ENCODE data around the gene TELO2. TPM values are rescaled to one million over a fixed set of nuclear protein-coding genes. Genes with fewer than 3 reads are reported as not detected.
"Not testable (repeated sequence)": the region's sequence is repeated elsewhere in the genome, so short reads cannot be mapped to it uniquely, and the experiment has no call there.

Gene TELO2
- total RNA-seq, 1 donor from 2014 or later = 36.4 TPM

DNA sequence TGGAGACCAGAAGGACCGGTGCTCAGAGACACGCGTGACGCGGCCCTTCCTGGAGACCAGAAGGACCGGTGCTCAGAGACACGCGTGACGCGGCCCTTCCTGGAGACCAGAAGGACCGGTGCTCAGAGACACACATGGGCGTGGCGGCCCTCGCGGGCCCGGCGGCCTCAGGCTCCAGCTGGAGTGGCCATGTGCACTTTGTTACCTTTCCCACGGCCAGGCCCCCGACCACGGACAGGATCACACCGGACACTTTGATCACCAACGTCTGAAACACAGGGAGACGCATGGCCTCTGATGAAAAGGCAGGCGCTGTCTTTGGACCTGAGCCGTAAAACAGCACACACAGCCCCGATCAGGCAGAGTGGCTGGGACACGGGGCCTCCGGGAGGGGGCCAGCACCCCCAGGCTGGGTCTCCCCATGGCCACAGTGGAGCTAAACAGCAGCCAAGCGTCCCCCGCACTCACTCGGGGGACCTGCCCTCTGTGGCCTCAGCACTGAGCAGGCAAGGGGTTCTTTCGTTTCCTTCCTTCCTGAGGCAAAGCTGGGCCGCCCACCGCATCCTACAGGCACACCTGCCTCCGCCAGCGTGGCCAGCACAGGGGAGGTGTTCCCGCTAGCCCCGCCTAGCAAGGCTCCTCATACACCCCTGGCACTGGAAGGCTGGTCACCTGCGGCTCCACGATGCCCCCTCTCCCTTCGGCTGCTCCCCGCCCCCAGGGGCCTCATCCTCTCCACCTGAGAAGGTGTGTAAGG, 35.5 kb upstream of the TELO2 start:
- no peak for DNase-seq (ENCODE audit: low spot score)
- no peak for ATAC-seq

DNA sequence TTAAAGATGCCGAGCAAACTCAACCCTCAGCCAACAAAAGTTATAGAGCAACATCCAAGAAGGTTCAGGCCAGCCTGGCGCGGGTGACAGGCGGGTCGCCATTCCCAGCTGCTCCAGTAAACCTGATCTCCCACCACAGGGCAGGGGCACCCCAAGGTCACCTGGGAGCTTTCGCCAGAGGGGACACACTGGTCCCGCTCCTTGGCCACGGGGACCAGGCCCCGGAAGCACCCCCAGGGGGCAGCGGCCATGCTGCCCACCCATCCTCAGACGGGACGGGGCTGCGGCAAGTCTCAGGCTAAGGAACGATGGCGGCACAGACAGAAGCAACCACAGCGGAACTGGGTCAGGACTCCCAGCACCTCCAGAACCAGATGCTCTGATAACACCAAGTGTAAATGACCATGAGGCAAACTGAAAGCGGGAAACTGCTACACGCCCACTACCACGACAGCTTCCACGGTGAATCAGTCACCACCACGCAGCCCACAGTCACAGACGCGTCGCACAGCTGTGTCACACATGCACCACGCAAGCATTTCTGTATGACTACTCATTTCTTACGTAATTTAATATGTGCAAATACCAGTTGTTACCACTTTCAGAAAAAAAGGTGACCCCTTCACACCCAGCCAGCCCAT, 34.7 kb upstream of the TELO2 start:
- no peak for ATAC-seq
- no peak for DNase-seq (ENCODE audit: low spot score)

DNA sequence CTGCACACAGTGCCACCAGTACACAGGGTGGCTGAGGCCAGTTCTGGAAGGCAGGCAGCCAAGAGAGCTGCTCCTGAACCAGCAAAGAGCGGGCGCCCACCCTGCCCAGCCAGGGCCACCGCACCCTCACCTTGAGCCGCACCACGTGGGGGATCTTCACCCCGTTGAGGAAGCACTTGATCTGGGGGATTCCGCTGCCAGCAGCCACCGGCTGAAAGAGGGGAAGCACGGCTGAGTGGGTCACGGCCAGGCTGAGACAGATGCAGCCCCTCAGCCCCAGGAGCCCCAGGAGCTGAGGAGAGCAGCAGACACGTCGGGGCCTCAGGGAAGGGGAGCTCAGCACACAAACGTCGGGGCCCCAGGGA, 34.2 kb upstream of the TELO2 start:
- ATAC-seq = no peak
- DNase-seq (ENCODE audit: low spot score) = no peak

DNA sequence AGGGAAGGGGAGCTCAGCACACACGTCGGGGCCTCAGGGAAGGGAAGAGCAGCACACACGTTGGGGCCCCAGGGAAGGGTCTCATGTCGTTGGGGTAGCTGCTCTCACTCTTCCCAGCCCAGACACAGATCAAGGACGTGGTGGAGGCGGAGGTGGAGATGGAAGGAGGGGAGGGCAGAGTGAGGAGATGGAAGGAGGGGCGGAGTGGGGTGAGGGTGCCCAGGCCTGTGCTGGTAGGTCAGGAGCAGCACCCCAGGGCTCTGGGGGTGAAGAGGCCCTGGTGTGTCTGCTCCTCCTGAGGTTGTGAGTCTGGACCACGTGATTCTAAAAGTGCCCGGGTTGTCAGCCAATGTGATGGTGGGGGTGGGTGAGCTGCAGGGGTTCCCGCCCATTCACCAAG, 33.2 kb upstream of the TELO2 start:
- ATAC-seq = no peak
- DNase-seq (ENCODE audit: low spot score) = no peak

DNA sequence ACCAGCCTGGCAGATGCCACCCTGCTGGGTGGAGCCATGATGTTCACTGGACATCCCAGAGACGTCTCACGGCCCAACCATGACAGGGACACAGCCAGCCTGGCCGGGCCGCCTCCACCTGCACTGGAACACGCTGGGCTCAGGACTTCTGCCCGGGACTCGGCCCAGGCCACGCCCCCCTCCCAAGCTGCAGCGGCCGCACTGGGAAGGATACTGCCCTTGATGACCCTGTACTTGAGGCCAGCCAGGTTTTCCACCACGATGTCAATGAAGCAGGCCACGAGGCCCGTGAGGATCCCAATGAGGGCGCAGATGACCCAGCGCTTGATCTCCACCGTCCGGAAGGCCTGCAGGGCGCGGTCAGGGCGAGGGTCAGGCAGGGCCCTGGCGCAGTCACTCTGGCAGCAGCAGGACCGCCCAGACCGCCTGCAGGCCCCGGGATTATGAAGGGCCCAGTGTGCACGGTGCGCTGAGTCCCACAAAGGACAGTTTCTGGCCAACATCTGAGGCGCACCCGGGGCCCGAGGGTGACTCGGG, 32.5 kb upstream of the TELO2 start:
- DNase-seq (ENCODE audit: low spot score) (no peak), ATAC-seq (no peak)

DNA sequence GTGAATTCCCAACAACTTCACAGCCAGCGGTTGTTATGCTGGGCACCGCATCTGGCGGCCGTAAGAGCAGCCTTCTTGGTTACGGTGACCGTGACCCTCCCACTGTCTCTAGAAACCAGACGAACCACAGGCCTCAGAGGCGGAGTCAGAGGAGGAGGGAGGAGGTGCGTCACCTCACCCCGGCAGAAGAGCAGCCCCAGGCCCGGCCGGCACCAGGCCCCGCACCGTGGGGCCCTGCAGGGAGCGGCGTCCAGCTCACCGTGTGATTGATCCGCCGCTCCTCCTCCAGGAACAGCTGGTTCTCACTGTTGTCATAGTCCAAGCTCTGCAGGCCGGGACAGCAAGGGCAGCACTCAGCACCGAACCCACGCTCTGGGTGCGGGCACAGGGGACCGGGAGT, 32.0 kb upstream of the TELO2 start:
- DNase-seq (ENCODE audit: low spot score) (no peak), ATAC-seq (no peak)

DNA sequence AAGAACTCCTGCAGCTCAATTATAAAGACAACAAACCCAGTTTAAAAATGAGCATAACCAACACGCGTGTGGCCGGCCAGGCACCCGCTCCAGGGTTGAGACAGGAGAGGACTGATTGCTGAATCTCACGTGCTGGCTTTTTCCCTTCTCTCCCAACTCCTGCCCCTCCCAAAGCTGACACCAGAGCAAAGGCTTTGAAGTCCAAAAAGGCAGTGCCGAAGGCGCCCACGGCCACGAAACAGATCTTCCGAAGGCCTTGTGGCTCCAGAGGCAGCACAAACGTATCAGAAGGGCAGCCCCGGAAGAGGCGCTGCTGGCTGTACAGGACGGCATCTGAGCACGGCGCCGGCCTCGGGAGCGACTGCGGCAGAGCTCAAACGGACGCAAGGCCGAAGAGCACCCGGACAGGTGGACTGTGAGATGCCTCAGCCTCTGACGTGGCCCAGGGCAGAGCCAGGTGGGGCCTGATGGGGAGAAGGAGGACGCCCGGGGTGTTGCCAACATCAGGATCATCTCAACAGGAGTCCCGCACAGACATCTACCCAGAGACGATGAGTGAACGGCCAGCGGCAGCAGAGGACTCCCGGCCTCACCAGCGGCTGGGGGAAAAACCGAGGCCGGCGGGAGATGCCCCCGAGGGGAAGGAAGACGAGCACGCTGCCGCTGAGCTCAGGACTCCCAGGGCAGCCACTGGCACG, 28.8 kb upstream of the TELO2 start:
- ATAC-seq = no peak
- no peak for DNase-seq (ENCODE audit: low spot score)

DNA sequence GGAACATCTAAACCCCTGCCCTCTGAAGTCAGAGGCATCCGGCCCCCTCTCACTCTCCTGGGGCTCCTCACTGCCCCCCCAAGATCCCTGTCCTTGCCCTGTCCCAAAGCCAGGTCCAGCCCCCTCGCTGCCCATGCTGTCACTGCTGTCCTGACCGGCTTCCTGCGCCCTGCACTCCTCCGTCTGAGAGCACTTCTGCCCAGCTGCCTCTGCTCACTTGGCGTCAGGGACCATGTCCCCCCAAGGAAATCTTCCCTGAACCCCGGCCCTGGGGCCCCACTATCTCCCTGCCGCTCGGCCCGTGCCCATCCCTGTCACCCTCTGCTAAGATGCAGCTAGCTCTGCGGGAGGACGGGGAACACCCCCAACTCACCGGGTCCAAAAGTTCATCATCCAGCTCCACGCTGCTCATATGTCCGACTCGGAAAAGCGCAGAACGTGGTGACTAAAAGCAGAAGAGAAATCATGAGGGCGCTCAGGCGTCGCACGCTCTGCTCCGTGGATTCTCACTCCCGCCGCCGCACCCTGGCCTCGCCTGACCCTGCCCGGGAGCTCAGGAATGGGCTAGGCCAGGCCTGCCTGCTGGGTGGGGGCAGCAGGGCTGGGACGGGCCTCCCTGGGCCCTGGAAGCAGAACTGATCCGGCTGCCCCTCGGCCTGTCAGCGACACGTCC, 28.1 kb upstream of the TELO2 start:
- ATAC-seq (no peak), DNase-seq (ENCODE audit: low spot score) (no peak)

DNA sequence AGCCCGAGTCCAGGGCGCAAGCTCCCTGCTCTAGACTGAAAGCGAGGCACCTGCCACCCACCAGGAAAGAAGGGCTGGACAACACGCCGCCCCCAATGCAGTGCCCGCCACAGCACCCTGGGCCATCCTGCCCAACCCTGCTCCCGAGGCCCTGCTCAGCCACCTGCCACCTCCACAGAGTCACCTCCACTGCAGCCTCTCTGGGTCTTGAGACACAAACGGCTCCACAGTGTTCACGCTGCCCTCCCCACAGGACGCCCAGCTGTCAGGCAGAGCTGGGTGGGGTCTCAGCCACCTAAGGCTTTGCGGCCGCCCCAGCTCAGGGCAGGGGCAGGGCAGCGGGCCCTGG, 27.6 kb upstream of the TELO2 start:
- no peak for ATAC-seq
- DNase-seq (ENCODE audit: low spot score) = no peak

DNA sequence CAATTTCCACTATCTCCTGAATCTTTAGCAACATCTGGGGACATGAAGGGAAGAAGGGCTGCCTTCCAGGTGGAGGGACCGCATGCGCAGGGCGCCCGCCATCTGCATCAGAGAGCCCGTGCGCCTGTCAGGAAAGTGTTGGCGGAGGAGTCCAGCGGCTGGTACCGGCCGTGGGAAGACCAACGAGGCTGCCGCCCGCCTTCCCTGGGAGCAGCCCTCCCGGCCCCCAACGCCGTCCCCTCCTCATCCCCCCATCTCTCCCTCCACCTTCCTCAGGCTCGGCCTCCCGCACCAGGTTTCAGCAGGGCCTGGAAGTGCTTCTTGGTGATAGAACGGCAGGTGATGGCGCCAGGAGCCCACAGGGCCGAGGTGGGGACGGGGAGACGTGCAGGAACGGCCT, 27.1 kb upstream of the TELO2 start:
- no peak for DNase-seq (ENCODE audit: low spot score)

DNA sequence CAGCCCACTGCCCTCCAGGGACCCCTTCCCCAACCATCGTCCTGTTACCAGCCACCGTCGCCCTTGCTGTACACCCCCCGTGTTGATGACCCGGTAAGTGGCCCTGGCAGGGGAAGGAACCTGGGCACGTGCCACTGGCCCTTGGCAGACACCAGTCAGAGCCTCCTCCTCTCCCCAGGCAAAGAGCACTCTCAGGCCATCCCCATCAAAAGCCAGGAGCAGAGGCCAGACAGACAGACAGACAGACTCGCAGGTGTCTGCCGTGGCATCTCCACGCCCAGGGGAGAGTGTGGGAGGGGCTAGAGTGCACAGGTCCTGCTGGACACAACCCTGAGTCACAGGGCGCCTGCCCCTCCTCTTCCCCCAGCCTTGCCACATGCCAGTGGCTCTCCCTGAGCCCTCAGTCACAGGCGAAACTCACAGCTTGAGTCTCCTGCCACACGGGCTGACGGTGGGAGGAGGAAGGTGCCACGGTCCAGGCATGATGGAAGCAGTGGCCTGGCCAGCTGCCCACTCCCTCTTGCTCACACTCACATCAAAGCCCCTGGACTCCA, 26.1 kb upstream of the TELO2 start:
- DNase-seq (ENCODE audit: low spot score) = no peak
- ATAC-seq = peak; percentile 74

More for the DNA sequence above, 27.1 kb upstream of the TELO2 start:
- no peak for ATAC-seq

DNA sequence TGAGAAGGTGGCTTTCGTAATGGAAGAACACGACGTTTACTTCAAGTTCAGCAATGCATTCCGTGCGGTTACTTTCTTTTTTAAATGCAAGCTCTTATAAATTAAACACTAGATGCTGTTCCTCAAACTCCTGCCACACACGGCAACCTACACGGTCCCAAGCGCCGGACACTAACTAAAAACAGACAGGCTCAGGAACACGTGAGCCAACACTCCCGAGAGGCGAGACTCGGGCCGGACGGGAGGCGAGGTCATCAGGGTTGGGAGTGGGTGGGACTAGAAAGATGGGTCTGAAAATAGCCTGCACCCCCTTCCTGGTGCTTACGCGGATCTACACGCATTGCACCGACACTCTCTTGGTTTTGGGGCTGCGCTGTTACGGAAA, 24.7 kb upstream of the TELO2 start:
- DNase-seq (ENCODE audit: low spot score) (no peak), ATAC-seq (no peak)

DNA sequence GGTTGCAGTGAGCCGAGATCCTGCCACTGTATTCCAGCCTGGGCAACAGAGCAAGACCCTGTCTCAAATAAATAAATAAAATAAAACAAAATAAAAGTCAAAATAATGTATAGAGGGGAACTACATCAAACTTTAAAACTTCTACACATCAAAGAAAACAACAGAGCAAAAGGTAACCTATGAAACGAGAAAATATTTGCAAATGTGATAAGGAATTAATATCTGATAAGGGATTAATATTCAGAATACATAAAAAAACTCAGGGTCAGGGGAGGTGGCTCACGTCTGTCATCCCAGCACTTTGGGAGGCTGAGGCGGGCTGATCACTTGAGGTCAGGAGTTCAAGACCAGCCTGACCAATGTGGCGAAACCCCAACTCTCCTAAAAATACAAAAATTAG, 24.0 kb upstream of the TELO2 start:
- not testable (repeated sequence) for ATAC-seq; DNase-seq (ENCODE audit: low spot score)

DNA sequence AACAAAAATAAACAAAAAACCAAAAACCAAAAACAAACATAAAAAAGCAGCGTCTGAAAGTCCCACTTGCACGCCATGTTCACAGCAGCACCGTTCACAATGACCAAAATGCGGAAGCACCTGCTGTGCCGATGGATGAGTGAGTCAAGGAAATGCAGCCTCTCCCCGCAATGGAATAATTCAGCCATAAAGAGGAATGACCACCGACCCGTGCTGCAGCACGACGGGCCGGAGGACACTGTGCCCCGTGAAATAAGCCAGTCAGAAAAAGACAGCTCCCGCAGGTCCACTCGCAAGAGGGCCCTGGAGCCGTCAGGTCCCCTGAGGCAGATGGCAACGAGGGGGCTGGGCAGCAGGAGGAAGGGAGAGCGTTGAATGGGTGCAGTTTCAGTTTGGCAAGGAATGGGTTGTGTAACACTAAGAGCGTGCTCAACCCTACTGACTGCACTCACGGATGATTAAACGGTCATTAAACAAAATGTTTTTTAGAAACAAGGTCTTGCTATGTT, 23.4 kb upstream of the TELO2 start:
- ATAC-seq = no peak
- no peak for DNase-seq (ENCODE audit: low spot score)

DNA sequence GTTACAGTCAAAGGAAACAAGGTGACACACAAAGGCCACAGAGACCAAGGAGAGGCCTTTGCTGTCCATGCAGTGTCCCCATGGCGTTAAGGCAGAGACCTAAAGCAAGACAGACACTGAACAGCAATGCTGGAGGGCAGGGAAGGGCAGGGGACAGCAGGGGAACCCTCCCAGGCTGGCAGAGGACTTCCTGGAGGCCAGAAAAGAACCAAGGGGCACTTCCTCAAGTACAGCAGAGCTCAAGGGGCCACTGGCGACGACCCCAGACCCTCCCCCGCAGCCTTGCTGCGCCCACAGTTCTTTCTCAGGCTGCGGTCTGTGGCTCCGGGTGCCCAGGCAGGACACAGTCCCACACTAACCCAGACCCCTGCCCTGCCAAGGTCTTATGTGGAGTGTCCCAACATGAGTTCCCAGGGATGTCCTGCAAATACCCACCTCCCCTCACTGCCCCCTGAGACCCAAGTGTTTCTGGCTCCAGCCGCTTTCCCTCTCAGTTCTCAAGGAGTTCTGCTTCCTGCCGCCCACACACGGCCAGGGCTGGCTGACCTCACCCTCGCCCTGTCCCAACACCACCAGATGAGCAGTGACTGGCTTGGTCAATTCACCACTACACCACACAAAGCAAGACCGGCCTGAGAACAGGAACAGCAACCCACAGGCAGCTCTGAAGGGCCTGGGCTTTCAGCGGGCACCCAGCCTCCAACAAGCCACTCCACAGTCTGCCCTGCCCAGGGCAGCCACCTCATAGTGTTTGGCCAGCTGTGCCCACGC, 22.5 kb upstream of the TELO2 start:
- ATAC-seq = peak; percentile 8
- DNase-seq (ENCODE audit: low spot score) = no peak

DNA sequence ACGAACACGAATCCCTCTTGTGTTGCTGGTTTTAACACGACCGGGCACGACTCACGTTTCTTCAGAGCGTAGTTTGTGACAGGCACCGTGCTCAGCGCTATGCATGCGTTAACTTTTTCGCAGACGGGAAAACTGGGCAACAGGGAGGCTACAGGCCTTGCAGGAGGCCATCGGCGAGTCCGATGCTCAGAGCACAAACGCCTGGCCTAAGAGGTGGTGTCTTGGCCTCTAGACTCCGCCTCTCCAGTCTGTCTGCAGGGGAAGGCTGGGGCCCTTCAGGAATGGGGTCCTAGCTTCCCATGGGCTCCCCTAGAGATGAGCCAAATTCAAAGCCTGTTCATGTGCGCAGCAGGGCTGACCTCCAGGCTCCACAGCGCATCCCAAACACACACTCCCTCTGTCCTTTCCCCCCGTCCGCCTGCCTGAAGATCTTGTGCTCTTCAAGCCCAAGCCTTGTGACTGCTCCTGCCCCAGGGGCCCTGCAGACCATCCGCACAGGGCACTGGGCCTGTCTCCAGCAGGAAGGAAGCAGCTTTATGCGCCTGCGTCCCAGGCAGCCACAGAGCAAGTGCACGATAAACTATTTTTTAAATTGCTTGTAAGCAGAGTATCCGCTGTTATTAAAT, 21.5 kb upstream of the TELO2 start:
- DNase-seq (ENCODE audit: low spot score) (no peak), ATAC-seq (no peak)

DNA sequence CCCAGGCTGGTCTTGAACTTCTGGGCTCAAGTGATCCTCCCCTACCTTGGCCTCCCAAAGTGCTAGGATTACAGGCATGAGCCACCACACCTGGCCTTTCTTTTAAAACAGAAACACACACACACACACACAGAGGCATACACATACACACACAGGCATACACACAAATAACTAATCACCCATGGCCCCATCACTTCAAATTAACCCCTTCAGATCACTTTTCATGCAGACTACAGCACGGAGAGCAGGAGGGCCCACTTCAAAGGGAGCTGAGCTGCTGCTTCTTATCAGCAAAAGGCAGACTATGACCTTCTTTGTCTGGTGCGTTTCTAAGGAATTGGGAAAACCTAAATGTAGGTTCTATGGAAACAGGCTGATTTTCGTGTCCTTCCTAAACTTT, 20.2 kb upstream of the TELO2 start:
- no peak for ATAC-seq
- DNase-seq (ENCODE audit: low spot score) = no peak

DNA sequence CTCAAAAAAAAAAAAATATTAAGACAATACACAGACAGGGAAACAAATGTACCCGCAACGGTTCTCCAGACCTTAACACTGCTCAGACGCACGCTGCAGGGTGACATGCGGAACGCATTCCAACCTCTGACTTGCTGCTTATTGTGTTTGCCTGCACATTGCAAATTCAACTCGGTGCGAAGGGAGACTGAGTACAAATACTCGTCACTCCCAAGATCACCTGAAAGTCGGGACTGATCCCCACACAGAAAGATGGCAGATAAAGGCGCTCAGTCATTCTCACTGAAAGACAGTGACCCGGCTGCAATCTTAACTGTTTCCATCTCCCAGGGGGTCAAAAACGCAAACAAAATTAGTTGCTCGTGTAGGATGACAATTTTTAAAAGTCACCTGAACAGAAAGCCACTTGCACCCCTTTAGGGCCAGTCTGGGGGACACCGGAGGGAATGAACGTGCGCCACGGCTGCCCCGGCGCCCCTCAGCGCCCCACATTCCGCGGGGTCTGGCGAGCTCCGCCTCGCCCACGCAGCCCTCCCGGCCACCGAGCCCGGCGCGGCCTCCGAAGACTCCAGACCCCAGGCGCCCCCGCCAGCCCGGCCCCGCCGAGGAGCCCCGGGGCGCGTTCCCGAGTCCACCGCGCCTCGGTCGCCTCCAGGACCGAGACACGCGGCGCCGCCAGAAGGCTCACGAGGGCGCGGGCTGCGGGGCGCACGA, 18.9 kb upstream of the TELO2 start:
- DNase-seq (ENCODE audit: low spot score) (no peak), ATAC-seq (no peak)
